ENCODE results near the gene GTPBP6. TPM values are rescaled to one million over a fixed set of nuclear protein-coding genes. Genes with fewer than 3 reads are reported as not detected.

The GTPBP6 gene
- total and polyA plus RNA-seq, 2 experiments from 2014 or later: 40.7 to 69.2 TPM

DNA sequence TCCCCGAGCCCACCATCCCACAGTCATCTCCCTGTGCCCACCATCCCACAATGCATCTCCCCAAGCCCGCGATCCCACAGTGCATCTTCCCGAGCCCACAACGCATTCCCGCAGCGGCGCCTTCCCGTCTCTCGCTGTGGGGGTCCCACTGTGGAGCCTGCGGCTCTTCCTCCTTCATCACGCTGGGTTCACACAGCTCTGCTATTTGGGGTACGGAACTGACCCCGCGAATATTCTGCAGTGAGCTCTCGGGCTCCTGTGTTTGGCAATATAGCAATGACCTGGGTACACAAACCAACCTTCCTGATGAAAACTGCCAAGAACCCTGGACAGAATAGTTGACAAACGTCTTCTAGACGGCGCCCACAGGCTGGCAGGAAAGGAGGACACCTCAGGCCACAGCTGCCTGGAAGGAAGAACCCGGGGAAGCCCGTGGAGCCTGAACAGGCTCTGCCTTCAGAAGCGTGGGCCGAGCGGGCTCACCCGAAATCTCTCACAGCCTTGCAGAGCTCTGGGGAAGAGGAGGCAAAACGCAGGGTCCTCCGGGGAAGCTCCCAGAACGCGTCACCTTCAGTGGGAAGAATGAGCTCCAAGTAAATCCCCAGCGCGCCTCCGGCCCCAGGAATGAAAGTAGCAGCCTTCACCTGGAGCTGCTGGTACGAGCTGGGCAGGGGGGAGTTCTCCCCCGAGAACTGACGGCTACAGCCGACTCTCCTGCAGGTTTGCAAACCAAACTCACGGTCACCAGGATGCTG is 45.2 kb upstream of the GTPBP6 start:
- no peaks in the 10 kb centered on the region for H3K9me2 ChIP-seq (replicated peaks; ENCODE audit: insufficient read depth)
- H2AFZ ChIP-seq: no peak overlapping the region
- H3K4me1 ChIP-seq (ENCODE audit: insufficient read depth): no peaks in the 10 kb centered on the region
- H3K27me3 ChIP-seq: no peaks in the 10 kb centered on the region
- H3K9me3 ChIP-seq (ENCODE audit: low read depth): no peaks in the 10 kb centered on the region
- peaks cover 7% of the 10 kb centered on the region for H3K79me2 ChIP-seq
- H3K4me3 ChIP-seq: no peak overlapping the region
- DNase-seq (ENCODE audit: low spot score): no peak
- no peaks in the 10 kb centered on the region for H3K36me3 ChIP-seq (replicated peaks; ENCODE audit: insufficient read depth, low read depth)
- H4K20me1 ChIP-seq (ENCODE audit: insufficient read depth, poor library complexity, severe bottlenecking): no peaks in the 10 kb centered on the region
- H3K27ac ChIP-seq: no peak overlapping the region
- H3K4me2 ChIP-seq: no peak overlapping the region
- WGBS (ENCODE audit: low lambda C conversion rate, missing lambda C conversion rate): 95% methylated on average over 36 of the region's 37 CpGs
- TF ChIP-seq EZH2 (IDR thresholded peaks at IDR 0.05; ENCODE audit: borderline replicate concordance) (no peak), EZH2phosphoT487 (IDR thresholded peaks at IDR 0.05; ENCODE audit: low read depth, severe bottlenecking, unreplicated experiment) (no peak)
- TF ChIP-seq, protein P1, sequence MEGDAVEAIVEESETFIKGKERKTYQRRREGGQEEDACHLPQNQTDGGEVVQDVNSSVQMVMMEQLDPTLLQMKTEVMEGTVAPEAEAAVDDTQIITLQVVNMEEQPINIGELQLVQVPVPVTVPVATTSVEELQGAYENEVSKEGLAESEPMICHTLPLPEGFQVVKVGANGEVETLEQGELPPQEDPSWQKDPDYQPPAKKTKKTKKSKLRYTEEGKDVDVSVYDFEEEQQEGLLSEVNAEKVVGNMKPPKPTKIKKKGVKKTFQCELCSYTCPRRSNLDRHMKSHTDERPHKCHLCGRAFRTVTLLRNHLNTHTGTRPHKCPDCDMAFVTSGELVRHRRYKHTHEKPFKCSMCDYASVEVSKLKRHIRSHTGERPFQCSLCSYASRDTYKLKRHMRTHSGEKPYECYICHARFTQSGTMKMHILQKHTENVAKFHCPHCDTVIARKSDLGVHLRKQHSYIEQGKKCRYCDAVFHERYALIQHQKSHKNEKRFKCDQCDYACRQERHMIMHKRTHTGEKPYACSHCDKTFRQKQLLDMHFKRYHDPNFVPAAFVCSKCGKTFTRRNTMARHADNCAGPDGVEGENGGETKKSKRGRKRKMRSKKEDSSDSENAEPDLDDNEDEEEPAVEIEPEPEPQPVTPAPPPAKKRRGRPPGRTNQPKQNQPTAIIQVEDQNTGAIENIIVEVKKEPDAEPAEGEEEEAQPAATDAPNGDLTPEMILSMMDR (IDR thresholded peaks at IDR 0.05; ENCODE audit: poor library complexity): no peak

DNA sequence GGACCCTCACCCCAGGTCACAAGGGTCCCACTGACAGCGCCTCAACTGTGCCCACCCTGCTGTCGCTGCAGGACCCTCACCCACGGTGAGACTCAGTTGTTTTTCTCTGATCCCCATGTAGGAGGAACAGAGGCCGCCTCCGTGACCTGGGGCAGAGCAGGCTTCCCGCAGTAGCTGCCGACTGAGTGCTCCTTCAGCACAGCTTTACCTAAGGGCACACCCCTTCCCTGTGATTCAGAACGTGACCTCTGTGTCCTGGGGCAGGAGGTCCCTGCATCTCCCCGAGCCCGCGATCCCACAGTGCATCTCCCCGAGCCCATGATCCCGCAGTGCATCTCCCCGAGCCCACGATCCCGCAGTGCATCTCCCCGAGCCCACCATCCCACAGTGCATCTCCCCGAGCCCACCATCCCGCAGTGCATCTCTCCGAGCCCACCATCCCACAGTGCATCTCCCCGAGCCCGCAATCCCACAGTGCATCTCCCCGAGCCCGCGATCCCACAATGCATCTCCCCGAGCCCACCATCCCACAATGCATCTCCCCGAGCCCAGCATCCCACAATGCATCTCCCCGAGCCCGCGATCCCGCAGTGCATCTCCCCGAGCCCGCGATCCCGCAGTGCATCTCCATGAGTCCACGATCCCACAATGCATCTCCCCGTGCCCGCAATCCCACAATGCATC is 44.5 kb upstream of the GTPBP6 start:
- Histone ChIP-seq H3K27me3 (no peaks in the 10 kb centered on the region), H3K4me1 (ENCODE audit: insufficient read depth) (no peaks in the 10 kb centered on the region), H3K27ac (no peak overlapping the region), H3K9me2 (replicated peaks; ENCODE audit: insufficient read depth) (no peaks in the 10 kb centered on the region), H3K9me3 (ENCODE audit: low read depth) (no peaks in the 10 kb centered on the region), H3K36me3 (replicated peaks; ENCODE audit: insufficient read depth, low read depth) (no peaks in the 10 kb centered on the region), H3K4me3 (no peak overlapping the region), H4K20me1 (ENCODE audit: insufficient read depth, poor library complexity, severe bottlenecking) (no peaks in the 10 kb centered on the region), H2AFZ (no peak overlapping the region), H3K79me2 (peaks cover 7% of the 10 kb centered on the region), H3K4me2 (no peak overlapping the region)
- DNase-seq (ENCODE audit: low spot score): no peak
- TF ChIP-seq EZH2 (IDR thresholded peaks at IDR 0.05; ENCODE audit: borderline replicate concordance) (no peak), EZH2phosphoT487 (IDR thresholded peaks at IDR 0.05; ENCODE audit: low read depth, severe bottlenecking, unreplicated experiment) (no peak)
- TF ChIP-seq, protein P1 (IDR thresholded peaks at IDR 0.05; ENCODE audit: poor library complexity): no peak
- WGBS (ENCODE audit: low lambda C conversion rate, missing lambda C conversion rate): 83% methylated on average over 35 of the region's 38 CpGs

DNA sequence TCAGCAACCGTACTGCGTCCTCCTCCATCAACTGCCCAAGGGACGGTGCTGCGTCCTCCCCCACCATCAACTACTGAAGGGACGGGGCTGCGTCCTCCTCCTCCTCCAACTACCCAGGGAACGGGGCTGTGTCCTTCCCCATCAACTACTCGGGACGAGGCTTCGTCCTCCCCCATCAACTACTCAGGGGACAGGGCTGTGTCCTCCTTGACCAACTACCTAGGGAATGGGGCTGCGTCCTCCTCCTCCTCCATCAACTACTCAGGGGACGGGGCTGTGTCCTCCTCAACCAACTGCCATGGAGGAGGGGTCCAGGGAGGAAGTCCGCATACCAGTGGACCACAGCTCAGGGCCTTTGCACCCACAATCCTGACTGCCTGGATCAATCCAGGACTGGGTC is 43.8 kb upstream of the GTPBP6 start:
- Histone ChIP-seq H3K4me3 (no peak overlapping the region), H3K27me3 (no peaks in the 10 kb centered on the region), H3K9me2 (replicated peaks; ENCODE audit: insufficient read depth) (no peaks in the 10 kb centered on the region), H3K36me3 (replicated peaks; ENCODE audit: insufficient read depth, low read depth) (no peaks in the 10 kb centered on the region), H2AFZ (no peak overlapping the region), H3K27ac (no peak overlapping the region), H3K9me3 (ENCODE audit: low read depth) (no peaks in the 10 kb centered on the region), H3K79me2 (peaks cover 7% of the 10 kb centered on the region), H3K4me2 (no peak overlapping the region), H4K20me1 (ENCODE audit: insufficient read depth, poor library complexity, severe bottlenecking) (no peaks in the 10 kb centered on the region), H3K4me1 (ENCODE audit: insufficient read depth) (no peaks in the 10 kb centered on the region)
- no peak for DNase-seq (ENCODE audit: low spot score)
- WGBS (ENCODE audit: low lambda C conversion rate, missing lambda C conversion rate): 98% methylated on average over 13 of the region's 13 CpGs
- TF ChIP-seq EZH2phosphoT487 (IDR thresholded peaks at IDR 0.05; ENCODE audit: low read depth, severe bottlenecking, unreplicated experiment) (no peak), EZH2 (IDR thresholded peaks at IDR 0.05; ENCODE audit: borderline replicate concordance) (no peak)
- TF ChIP-seq, protein P1 (IDR thresholded peaks at IDR 0.05; ENCODE audit: poor library complexity): no peak

Data from hepatocyte (in vitro differentiated cells).